NB4 (cell line): ENCODE data around the gene ATP6V0E1.

Source experiments
- MYC ChIP-seq: IDR thresholded peaks from 2 replicates; pipeline ENCODE4 v1.6.1; 2011; ENCODE audit warnings: low read depth, low read length
- POLR2A ChIP-seq: IDR thresholded peaks from 2 replicates; pipeline ENCODE4 v1.6.1; 2011; ENCODE audit warnings: mild to moderate bottlenecking; ENCODE audit not compliant: insufficient read length; ENCODE audit errors: extremely low read depth
- TF ChIP-seq, protein P1 (sequence below): IDR thresholded peaks from 2 replicates; pipeline ENCODE4 v1.6.1; 2011; ENCODE audit warnings: low read depth, low read length
- TF ChIP-seq, protein P2 (sequence below): IDR thresholded peaks from one replicate; pipeline ENCODE4 v1.5.1; 2012; ENCODE audit warnings: low read depth, low read length

DNA sequence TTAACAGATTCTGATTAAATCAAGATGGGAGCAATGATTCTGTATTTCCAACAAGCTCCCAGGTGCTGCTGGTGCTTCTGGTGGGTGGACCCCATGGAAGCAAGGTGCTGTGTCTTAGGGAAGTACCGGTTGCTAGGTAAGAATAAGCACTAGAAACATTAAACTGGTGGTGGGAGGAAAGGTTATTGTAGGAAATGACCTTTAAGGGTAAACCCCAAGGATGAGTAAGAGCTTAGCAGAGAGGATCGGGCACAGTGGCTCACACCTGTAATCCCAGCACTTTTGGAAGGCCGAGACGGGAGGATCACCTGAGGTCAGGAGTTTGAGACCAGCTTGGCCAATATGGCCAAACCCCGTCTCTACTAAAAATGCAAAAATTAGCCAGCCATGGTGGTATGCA, 56.4 kb downstream of the ATP6V0E1 start:
- TF ChIP-seq, protein P1, sequence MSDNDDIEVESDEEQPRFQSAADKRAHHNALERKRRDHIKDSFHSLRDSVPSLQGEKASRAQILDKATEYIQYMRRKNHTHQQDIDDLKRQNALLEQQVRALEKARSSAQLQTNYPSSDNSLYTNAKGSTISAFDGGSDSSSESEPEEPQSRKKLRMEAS, result no peak
- TF ChIP-seq, protein P2, sequence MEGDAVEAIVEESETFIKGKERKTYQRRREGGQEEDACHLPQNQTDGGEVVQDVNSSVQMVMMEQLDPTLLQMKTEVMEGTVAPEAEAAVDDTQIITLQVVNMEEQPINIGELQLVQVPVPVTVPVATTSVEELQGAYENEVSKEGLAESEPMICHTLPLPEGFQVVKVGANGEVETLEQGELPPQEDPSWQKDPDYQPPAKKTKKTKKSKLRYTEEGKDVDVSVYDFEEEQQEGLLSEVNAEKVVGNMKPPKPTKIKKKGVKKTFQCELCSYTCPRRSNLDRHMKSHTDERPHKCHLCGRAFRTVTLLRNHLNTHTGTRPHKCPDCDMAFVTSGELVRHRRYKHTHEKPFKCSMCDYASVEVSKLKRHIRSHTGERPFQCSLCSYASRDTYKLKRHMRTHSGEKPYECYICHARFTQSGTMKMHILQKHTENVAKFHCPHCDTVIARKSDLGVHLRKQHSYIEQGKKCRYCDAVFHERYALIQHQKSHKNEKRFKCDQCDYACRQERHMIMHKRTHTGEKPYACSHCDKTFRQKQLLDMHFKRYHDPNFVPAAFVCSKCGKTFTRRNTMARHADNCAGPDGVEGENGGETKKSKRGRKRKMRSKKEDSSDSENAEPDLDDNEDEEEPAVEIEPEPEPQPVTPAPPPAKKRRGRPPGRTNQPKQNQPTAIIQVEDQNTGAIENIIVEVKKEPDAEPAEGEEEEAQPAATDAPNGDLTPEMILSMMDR, result no peak
- TF ChIP-seq POLR2A, result no peak
- TF ChIP-seq MYC, result no peak
